ENCODE data around the gene RNASEH2C.
"Not testable (repeated sequence)": the region's sequence is repeated elsewhere in the genome, so short reads cannot be mapped to it uniquely, and the experiment has no call there.

RNASEH2C gene

DNA sequence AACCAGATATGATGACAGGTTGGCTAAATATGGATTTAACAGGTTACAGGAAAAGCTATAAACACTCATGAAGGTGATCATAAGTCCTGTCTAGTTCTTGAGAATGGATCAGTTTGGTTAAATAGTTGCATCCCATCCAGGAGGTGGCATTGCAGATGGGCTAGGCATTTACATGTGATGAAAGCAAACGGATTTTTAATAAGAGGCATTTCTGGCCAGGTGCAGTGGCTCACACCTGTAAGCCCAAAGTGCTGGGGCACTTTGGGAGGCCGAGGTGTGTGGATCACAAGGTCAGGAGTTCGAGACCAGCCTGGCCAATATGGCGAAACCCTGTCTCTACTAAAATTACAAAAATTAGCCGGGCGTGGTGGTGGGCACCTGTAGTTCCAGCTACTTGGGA lies 37.1 kb downstream of the RNASEH2C start:
- FAIRE-seq: not testable (repeated sequence)

DNA sequence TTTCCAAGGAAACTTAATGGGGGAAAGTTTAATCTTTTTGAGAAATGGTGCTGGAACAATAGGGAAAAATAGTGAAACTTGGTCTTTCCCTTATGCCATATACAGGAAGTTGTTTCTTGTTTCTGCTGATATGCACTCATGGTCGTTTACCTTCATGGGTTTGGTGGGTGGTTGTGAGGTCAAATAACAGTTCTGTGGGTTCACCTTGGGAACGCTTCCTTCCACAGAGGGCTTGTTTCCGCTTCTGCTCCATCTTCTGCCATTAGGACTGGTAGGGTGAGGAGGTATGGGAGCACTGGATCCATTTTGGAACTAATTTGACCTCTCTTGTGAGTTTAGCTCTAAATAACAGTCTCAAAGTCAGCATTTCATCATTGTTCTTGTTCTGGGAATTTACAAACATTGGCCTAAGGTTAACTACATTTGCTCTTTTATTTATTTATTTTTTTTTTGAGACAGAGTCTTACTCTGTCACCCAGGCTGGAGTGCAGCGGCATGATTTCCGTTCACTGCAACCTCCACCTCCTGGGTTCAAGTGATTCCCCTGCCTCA lies 40.3 kb downstream of the RNASEH2C start:
- FAIRE-seq: no peak

DNA sequence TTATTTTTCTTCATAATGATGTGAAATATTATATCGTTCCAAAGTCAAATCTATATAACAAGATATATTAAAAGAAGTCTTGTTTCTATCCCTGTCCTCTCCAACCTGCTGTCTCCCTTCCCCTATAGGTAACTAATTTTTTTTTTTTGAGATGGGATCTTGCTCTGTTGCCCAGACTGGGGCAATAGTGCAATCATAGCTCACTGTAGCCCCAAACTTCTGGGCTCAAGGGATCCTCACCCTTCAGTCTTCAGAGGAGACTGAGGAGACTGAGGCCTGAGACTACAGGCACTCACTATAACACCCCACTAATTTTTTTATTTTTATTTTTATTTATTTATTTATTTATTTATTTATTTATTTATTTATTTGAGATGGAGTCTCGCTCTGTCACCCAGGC lies 47.6 kb downstream of the RNASEH2C start:
- no peak for FAIRE-seq

DNA sequence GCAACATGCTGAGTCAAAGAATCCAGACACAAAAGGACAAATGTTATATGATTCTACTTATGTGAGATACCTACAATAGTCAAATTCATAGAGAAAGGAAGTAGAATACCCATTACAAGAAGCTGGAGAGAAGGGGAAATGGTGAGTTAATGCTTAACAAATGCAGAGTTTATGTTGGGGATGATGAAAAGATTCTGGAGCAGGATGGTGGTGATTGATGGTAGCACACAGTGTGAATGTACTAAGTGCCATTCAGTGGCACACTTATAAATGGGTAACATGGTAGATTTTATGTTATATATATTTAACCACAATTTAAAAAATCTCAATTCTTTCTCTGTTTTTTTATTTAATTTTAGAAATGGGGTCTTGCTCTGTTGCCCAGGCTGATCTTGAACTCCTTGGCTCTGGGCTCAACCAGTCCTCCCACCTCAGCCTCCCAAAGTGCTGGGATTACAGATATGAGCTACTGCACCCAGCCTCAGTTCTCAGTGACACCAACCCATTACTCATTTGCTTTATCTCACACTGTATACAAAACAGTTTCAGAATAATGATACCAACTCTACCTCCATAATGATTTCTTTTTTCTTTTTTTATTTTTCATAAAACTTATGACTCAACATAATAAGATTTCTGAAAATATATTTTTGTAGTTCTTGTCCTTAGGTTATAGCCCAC lies 48.3 kb downstream of the RNASEH2C start:
- no peak for FAIRE-seq
